ENCODE results near the gene ITCH. TPM values are rescaled to one million over a fixed set of nuclear protein-coding genes. Genes with fewer than 3 reads are reported as not detected.
A peak's percentile ranks its signal among the peaks of the same experiment; 100 is the strongest.
"Not testable (repeated sequence)": the region's sequence is repeated elsewhere in the genome, so short reads cannot be mapped to it uniquely, and the experiment has no call there.

The ITCH gene
- total RNA-seq, 1 donor from 2014 or later, result 93.2 TPM

DNA sequence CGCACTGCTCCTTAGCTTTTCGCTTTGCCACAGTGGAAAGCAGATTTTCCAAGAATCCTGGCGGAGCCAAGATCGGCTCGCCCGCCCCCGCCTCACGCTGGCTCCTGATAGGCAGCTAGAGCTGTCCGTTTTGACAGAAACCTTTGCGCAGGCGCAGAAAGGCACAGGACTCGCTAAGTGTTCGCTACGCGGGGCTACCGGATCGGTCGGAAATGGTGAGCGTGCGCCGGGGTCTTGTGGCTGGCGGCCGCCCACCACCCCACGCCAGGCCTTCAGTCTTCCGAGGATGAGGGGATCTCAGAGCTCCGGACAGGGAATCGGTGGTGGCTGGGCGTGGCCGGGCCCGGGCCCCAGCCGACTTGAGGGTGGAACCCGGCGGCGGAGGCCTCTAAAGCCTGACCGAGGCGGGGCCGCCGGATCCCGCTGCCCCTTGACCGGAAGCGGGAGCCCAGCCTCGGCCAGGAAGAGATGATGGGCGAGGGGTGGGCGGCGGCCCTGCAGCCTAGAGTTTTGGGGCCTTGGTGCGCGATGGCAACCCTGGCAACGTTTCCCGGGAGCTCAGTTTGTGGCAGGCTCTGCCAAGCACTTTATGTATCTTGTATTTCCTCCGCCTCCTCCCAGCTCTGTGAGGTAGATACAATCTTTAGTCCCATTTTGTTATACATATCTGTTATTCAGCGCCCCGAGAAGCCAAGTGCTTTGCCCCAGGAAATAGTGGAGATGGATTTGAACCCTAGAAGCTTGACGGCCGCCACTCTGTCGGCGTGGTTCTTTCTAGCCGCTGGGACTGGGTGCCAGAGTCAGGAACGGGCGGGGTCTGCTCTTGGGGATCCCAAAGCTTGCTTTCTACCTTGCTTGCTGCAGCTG lies 153.4 kb downstream of the ITCH start, which contains the start of gene DYNLRB1:
Gene DYNLRB1 (plus strand): TSS at position 176 of the 867 bp plus-strand sequence. CDS start 37 bp downstream, at position 213.
- DNase-seq (ENCODE audit: low read depth) (peak; percentile 86), FAIRE-seq (no peak)
- TF ChIP-seq, protein P1, sequence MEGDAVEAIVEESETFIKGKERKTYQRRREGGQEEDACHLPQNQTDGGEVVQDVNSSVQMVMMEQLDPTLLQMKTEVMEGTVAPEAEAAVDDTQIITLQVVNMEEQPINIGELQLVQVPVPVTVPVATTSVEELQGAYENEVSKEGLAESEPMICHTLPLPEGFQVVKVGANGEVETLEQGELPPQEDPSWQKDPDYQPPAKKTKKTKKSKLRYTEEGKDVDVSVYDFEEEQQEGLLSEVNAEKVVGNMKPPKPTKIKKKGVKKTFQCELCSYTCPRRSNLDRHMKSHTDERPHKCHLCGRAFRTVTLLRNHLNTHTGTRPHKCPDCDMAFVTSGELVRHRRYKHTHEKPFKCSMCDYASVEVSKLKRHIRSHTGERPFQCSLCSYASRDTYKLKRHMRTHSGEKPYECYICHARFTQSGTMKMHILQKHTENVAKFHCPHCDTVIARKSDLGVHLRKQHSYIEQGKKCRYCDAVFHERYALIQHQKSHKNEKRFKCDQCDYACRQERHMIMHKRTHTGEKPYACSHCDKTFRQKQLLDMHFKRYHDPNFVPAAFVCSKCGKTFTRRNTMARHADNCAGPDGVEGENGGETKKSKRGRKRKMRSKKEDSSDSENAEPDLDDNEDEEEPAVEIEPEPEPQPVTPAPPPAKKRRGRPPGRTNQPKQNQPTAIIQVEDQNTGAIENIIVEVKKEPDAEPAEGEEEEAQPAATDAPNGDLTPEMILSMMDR (IDR thresholded peaks at IDR 0.05; ENCODE audit: insufficient read depth, low read length, severe bottlenecking), result no peak
- peaks cover 2% of the 10 kb centered on the region for H3K36me3 ChIP-seq (ENCODE audit: control insufficient read depth, insufficient read depth, low read length)
- H3K27me3 ChIP-seq (ENCODE audit: control insufficient read depth, insufficient read depth, low read length), result no peaks in the 10 kb centered on the region
- H3K4me3 ChIP-seq (ENCODE audit: low read depth, low read length), result peak within 1 kb of the TSS; percentile 92

DNA sequence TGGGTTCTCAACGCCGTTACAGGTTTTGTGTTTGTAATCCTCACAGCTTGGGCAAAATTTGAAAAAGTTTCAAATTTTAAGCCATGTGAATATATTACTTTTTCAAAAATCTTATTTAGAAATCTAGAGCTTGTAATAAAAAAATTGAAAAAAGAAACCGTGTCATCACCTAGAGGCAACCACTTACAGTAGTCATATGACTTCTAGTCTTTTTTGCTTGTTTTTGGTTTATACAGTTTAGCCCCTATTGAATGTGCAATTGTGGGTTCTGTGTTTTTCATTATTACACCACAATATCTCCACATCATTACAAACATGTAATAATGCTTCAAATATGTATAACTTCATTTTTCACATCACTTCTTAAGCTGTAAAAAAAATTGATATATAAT lies 154.0 kb downstream of the ITCH start:
- DNase-seq (ENCODE audit: low read depth) (no peak), FAIRE-seq (no peak)
- Histone ChIP-seq H3K27me3 (ENCODE audit: control insufficient read depth, insufficient read depth, low read length) (no peaks in the 10 kb centered on the region), H3K36me3 (ENCODE audit: control insufficient read depth, insufficient read depth, low read length) (peaks cover 2% of the 10 kb centered on the region), H3K4me3 (ENCODE audit: low read depth, low read length) (peak overlapping the region; percentile 92)
- TF ChIP-seq, protein P1 (IDR thresholded peaks at IDR 0.05; ENCODE audit: insufficient read depth, low read length, severe bottlenecking), result no peak

DNA sequence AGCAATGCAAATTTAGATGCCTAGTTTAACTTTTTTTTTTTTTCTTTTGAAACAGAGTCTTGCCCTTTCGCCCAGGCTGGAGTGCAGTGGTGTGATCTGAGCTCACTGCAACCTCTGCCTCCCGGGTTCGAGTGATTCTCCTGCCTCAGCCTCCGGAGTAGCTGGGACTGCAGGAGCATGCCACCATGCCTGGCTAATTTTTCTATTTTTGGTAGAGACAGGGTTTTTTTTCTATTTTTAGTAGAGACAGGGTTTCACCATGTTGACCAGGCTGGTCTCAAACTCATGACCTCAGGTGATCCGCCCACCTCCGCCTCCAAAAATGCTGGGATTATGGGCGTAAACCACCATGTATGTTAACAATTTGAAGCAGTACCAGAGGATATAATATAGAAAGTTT lies 155.8 kb downstream of the ITCH start:
- not testable (repeated sequence) for H3K4me3 ChIP-seq (ENCODE audit: low read depth, low read length); FAIRE-seq; DNase-seq (ENCODE audit: low read depth); H3K27me3 ChIP-seq (ENCODE audit: control insufficient read depth, insufficient read depth, low read length); H3K36me3 ChIP-seq (ENCODE audit: control insufficient read depth, insufficient read depth, low read length)

DNA sequence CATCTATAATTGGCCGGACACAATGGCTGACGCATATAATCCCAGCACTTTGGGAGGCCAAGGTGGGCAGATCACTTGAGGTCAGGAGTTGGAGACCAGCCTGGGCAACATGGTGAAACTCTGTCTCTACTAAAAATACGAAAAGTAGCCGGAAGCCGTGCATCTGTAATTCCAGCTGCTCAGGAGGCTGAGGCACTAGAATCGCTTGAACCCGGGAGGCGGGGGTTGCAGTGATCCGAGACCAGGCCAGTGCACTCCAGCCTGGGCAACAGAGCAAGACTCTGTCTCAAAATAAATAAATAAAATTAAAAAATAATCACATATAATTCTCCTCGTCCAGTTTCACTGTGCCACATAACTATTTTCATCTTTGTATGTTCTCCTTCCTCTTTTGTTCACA lies 156.8 kb downstream of the ITCH start:
- H3K27me3 ChIP-seq (ENCODE audit: control insufficient read depth, insufficient read depth, low read length); DNase-seq (ENCODE audit: low read depth); FAIRE-seq; H3K4me3 ChIP-seq (ENCODE audit: low read depth, low read length); H3K36me3 ChIP-seq (ENCODE audit: control insufficient read depth, insufficient read depth, low read length): not testable (repeated sequence)

DNA sequence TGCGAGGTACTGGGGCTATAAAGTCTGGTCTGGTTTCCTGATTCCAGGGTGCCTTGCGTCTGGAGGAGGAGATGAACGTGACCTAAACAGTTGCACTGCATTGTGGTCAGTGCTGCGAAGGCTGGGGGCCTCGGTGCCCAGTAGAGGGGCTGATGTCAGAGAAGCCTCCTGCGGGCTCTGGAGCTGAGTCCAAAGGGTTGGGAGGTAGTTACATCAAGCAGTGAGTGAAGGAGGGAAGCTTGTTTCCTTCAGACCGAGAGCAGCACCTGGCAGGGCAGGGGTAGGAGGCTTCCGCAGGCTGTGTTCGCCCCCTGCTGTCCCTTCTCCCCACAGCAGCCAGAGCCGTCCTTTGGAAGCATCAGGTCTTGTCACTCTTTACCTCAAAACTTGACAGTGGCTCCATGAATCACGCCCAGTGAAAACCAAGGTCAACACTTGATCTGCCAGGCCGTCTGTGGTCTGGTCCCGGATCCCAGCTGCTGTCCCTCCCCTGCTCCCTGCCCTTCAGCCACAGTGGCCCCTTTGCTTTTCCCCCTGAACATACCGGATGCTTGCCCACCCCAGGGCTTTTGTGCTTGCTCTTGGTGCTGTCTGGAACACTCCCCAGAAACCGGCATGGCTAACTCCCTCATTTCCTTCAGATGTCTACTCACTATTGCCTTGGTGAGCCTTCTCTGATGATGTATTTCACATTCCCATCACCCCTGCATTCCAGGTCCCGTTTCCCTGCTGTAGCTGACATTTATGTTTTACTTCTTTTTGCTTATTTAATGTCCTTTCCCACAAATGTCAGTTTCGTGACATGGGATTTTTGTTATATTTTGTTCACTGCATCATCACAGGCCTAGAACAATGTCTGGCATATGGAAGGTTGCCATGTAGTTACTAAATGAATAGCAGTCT lies 160.1 kb downstream of the ITCH start:
- peaks cover 12% of the 10 kb centered on the region for H3K36me3 ChIP-seq (ENCODE audit: control insufficient read depth, insufficient read depth, low read length)
- no peak for FAIRE-seq
- TF ChIP-seq, protein P1 (IDR thresholded peaks at IDR 0.05; ENCODE audit: insufficient read depth, low read length, severe bottlenecking), result peak; percentile 85
- no peak overlapping the region for H3K4me3 ChIP-seq (ENCODE audit: low read depth, low read length)
- peak; percentile 45 for DNase-seq (ENCODE audit: low read depth)
- no peaks in the 10 kb centered on the region for H3K27me3 ChIP-seq (ENCODE audit: control insufficient read depth, insufficient read depth, low read length)

DNA sequence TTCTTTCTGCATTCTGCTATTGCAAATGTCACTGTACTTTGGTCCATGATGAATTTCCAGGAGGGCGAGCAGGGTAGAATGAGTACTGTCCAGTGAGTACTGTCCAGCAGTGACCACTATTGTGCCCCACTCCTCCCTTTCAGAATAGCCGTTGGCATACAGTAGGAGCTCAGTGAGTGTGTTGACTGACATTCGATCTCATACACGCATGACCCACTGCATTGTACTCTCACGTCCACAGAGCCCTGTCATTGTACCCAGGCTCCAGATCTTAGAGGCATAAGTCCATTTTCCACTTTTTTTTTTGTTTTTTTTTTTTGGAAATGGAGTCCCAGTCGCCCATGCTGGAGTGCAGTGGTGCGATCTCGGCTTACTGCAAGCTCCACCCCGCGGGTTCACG lies 161.4 kb downstream of the ITCH start:
- Histone ChIP-seq H3K4me3 (ENCODE audit: low read depth, low read length) (no peak overlapping the region), H3K27me3 (ENCODE audit: control insufficient read depth, insufficient read depth, low read length) (no peaks in the 10 kb centered on the region), H3K36me3 (ENCODE audit: control insufficient read depth, insufficient read depth, low read length) (peaks cover 16% of the 10 kb centered on the region)
- FAIRE-seq, result no peak
- TF ChIP-seq, protein P1 (IDR thresholded peaks at IDR 0.05; ENCODE audit: insufficient read depth, low read length, severe bottlenecking), result no peak
- no peak for DNase-seq (ENCODE audit: low read depth)
